HFFc6 (cell line): ENCODE measurements around the gene TEX2. TPM values are rescaled to one million over a fixed set of nuclear protein-coding genes. Genes with fewer than 3 reads are reported as not detected.
"Not testable (repeated sequence)": the region's sequence is repeated elsewhere in the genome, so short reads cannot be mapped to it uniquely, and the experiment has no call there.

ENCODE experiments used
- DNase-seq: peaks from one replicate; pipeline ENCODE4 v3.0.0-alpha.2; 2018
- H3K27ac Mint-ChIP-seq: 2 replicates; pipeline ENCODE4 v1.8.0; 2020; ENCODE audit warnings: mild to moderate bottlenecking, mixed read lengths
- H3K27me3 Mint-ChIP-seq: 2 replicates; pipeline ENCODE4 v1.8.0; 2021; ENCODE audit warnings: mild to moderate bottlenecking, moderate library complexity, mixed read lengths; ENCODE audit not compliant: insufficient read depth
- H3K36me3 Mint-ChIP-seq: 2 replicates; pipeline ENCODE4 v1.8.0; 2021; ENCODE audit warnings: low read depth, mixed read lengths
- H3K4me1 Mint-ChIP-seq: 2 replicates; pipeline ENCODE4 v1.8.0; 2020; ENCODE audit warnings: low read depth, mixed read lengths
- H3K4me3 Mint-ChIP-seq: 2 replicates; pipeline ENCODE4 v1.8.0; 2020; ENCODE audit warnings: mild to moderate bottlenecking, moderate library complexity, mixed read lengths
- H3K9me3 Mint-ChIP-seq: 2 replicates; pipeline ENCODE4 v1.8.0; 2020; ENCODE audit warnings: mild to moderate bottlenecking, mixed read lengths
- total RNA-seq, 6 experiments: library from RNA; stranded (reverse); fragmentation: NEBNext Ultra II Directional; extraction: Animal tissue kit (Norgen Biotek cat#: 25700); gene quantifications; 2 replicates in 1 of 6; 3 replicates in 5 of 6; pipeline ENCODE4 v1.2.3, GENCODE V29; 2021
- TF ChIP-seq, protein P1 (sequence below): fragments of 200-600 bp; sonication (generic); IDR thresholded peaks from 2 replicates; pipeline ENCODE4 v1.5.0; 2021; ENCODE audit warnings: antibody characterized with exemption, mild to moderate bottlenecking

Gene TEX2
- total RNA-seq, 6 experiments from 2014 or later: 41.2 to 58.7 (median 44.4) TPM

DNA sequence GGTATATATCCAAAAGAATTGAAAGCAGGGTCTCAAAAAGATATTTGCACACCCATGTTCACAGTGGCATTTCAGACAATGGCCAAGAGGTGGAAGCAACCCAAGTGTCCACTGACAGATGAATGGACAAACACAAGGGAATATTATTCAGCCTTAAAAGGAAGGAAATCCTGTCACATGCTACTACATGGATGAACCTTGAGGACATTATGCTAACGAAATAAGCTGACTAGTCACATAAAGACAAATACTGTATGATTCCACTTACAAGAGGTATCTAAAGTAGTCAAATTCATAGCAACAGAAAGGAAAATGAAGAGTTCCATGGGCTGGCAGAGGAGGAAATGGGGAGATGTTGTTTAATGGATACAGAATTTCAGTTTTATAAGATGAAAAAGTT lies 41.4 kb downstream of the TEX2 start:
- no peak overlapping the region for H3K27ac Mint-ChIP-seq
- H3K9me3 Mint-ChIP-seq: no peaks in the 10 kb centered on the region
- peaks cover 1% of the 10 kb centered on the region; the same call in 1 of the 2 replicates for H3K27me3 Mint-ChIP-seq
- peaks cover 42% of the 10 kb centered on the region for H3K4me1 Mint-ChIP-seq
- H3K4me3 Mint-ChIP-seq: no peak overlapping the region
- no peak for DNase-seq
- peaks cover 15% of the 10 kb centered on the region for H3K36me3 Mint-ChIP-seq
- TF ChIP-seq, protein P1, sequence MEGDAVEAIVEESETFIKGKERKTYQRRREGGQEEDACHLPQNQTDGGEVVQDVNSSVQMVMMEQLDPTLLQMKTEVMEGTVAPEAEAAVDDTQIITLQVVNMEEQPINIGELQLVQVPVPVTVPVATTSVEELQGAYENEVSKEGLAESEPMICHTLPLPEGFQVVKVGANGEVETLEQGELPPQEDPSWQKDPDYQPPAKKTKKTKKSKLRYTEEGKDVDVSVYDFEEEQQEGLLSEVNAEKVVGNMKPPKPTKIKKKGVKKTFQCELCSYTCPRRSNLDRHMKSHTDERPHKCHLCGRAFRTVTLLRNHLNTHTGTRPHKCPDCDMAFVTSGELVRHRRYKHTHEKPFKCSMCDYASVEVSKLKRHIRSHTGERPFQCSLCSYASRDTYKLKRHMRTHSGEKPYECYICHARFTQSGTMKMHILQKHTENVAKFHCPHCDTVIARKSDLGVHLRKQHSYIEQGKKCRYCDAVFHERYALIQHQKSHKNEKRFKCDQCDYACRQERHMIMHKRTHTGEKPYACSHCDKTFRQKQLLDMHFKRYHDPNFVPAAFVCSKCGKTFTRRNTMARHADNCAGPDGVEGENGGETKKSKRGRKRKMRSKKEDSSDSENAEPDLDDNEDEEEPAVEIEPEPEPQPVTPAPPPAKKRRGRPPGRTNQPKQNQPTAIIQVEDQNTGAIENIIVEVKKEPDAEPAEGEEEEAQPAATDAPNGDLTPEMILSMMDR: no peak

DNA sequence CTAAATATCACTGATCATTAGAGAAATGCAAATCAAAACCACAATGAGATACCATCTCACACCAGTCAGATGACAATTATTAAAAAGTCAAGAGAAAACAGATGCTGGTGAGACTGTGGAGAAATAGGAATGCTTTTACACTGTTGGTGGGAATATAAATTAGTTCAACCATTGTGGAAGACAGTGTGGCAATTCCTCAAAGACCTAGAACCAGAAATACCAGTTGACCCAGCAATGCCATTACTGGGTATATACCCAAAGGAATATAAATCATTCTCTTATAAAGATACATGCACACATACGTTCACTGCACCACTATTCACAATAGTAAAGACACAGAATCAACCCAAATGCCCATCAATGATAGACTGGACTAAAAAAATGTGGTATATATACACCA lies 42.5 kb downstream of the TEX2 start:
- Mint-ChIP-seq H3K36me3 (peaks cover 15% of the 10 kb centered on the region), H3K4me1 (peaks cover 44% of the 10 kb centered on the region)
- H3K9me3 Mint-ChIP-seq, H3K4me3 Mint-ChIP-seq, DNase-seq, H3K27me3 Mint-ChIP-seq, H3K27ac Mint-ChIP-seq: not testable (repeated sequence)

DNA sequence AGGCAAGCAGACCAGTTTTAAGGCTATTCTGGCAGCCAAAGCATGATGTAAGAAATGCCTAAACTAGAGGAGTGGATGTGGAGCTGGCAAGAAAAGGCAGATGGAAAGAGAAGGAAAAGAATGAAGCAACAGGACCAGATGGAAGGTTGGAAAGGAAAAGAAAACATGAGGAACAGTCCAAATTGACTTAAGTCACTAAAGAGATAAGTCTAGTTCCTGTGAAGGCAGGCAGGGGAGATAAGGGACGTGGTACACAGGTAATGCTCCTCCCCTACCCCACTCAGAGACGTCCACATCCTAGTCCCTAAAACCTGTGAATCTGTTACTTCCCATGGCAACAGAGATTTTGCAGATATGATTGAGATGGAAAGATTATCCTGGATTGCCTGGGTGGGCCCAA lies 43.5 kb downstream of the TEX2 start:
- no peak overlapping the region for H3K4me3 Mint-ChIP-seq
- H3K9me3 Mint-ChIP-seq: no peaks in the 10 kb centered on the region
- H3K27me3 Mint-ChIP-seq: peaks cover 1% of the 10 kb centered on the region
- H3K36me3 Mint-ChIP-seq: peaks cover 23% of the 10 kb centered on the region
- DNase-seq: no peak
- H3K4me1 Mint-ChIP-seq: peaks cover 48% of the 10 kb centered on the region
- TF ChIP-seq, protein P1: no peak
- H3K27ac Mint-ChIP-seq: no peak overlapping the region

DNA sequence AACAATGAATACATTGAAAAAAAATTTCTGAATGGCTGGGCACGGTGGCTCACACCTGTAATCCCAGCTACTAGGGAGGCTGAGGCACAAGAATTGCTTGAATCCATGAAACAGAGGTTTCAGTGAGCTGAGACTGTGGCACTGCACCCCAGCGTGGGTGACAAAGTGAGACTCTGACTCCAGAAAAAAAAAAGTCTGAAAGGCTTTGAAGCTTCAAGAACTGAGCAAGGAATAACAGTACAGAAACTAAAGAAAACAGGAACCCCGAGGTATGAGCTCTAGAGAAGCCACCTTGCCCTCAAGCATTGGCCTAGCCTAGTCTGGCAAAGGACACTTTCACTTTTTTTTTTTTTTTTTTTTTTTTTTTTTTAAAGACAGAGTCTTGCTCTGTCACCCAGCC lies 45.0 kb downstream of the TEX2 start:
- H3K36me3 Mint-ChIP-seq: peaks cover 30% of the 10 kb centered on the region
- H3K4me3 Mint-ChIP-seq: no peak overlapping the region
- H3K9me3 Mint-ChIP-seq: no peaks in the 10 kb centered on the region
- peaks cover 61% of the 10 kb centered on the region for H3K4me1 Mint-ChIP-seq
- TF ChIP-seq, protein P1: no peak
- no peak for DNase-seq
- peaks cover 1% of the 10 kb centered on the region for H3K27me3 Mint-ChIP-seq
- peak overlapping the region; percentile 86 for H3K27ac Mint-ChIP-seq

DNA sequence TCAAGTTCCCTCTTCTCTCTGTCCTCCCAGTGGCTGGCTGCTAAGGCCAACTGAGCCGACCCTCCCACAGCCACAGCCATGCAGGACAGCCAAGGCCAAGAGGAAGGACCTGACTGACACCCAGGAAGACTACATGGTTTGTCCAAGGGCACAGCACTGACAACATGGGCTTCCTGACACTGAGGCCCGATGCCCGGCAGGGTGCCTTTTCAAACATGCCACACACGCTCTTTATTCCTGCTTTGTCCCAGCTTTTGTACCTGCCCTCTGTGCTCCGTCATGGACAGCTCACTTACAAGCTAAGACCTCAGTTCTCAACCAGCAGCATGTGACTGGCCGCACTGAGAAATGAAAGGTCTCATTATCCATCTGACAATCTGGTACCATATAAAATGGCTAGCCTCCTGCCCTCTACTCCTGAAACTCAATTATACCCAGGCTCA lies 45.8 kb downstream of the TEX2 start:
- H3K4me1 Mint-ChIP-seq: peaks cover 69% of the 10 kb centered on the region
- peaks cover 36% of the 10 kb centered on the region for H3K36me3 Mint-ChIP-seq
- peaks cover 1% of the 10 kb centered on the region for H3K27me3 Mint-ChIP-seq
- TF ChIP-seq, protein P1: no peak
- no peak for DNase-seq
- H3K9me3 Mint-ChIP-seq: no peaks in the 10 kb centered on the region
- H3K4me3 Mint-ChIP-seq: peak overlapping the region; percentile 57
- peak overlapping the region; percentile 86 for H3K27ac Mint-ChIP-seq

DNA sequence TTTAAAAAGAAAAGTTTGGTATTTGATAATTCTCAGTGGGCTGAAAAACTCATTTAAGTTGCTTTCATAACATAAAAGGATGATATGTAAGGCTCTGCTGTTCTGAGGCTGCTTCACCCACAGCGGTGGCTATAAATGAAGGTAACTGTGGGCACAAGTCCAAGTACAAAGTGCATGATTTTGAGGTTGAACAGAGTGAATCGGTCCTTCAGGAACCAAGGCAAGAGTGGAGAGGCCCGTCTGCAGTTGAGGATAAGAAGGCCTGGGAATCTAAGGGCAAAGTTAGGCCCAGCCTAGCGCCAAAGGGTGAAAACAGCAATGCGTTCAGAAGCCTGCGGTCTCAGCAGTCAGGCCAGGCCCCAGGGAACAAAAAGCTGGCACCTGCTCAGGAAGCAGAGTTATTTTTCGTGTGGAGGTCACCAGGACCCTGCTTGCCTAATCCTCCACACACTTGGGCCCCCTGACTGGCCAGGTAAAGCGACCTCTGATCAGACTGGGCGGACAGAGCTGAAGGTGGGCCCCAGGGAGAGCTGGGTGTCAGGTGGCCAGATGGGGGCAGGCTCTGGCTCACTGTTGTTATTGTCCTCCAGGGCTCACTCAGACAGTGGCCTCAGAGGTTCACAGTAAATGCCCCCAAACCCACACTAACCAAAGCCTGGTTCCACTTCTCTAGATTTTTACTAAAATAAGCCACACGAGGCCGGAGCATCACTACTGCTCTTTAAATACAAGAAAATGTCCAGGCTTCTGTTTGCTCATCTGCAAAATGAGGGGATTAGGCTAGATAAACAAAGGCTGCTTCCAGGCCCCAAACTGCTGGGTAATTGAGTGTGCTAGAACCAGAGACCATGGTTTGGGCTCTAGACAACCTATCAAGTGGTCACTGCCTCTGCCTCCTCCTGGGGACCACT lies 46.5 kb downstream of the TEX2 start:
- H3K4me1 Mint-ChIP-seq: peaks cover 76% of the 10 kb centered on the region
- H3K27me3 Mint-ChIP-seq: no peaks in the 10 kb centered on the region; the same call in none of the 2 replicates
- TF ChIP-seq, protein P1: peak; percentile 37
- no peaks in the 10 kb centered on the region for H3K9me3 Mint-ChIP-seq
- H3K36me3 Mint-ChIP-seq: peaks cover 41% of the 10 kb centered on the region
- H3K4me3 Mint-ChIP-seq: peak overlapping the region; percentile 49
- DNase-seq: peak; percentile 32
- H3K27ac Mint-ChIP-seq: peak overlapping the region; percentile 86
